Measurements from ENCODE around the gene SPACA5.

GRCh38 chrX:47991263-47992094 lies 15.3 kb upstream of the SPACA5 start:
- no peak for TF ChIP-seq CTCF (conservative IDR thresholded peaks at IDR 0.05; ENCODE audit: low read length)
- no peak for TF ChIP-seq EZH2phosphoT487 (IDR thresholded peaks at IDR 0.05; ENCODE audit: borderline replicate concordance, low read depth, low read length)

Data from OCI-LY7 (cell line).